HepG2 (cell line): ENCODE data around the gene C6orf15. TPM values are rescaled to one million over a fixed set of nuclear protein-coding genes. Genes with fewer than 3 reads are reported as not detected.
A peak's percentile ranks its signal among the peaks of the same experiment; 100 is the strongest.

Experiments
- AHR ChIP-seq: IDR thresholded peaks from 2 replicates; pipeline ENCODE4 v1.6.1; 2018; ENCODE audit warnings: missing genetic modification reagents, missing compliant biosample characterization
- BRD4 ChIP-seq: sonication (generic); formaldehyde crosslinking; IDR thresholded peaks from 2 replicates; pipeline ENCODE4 v1.4.0; 2020; ENCODE audit warnings: missing genetic modification reagents
- CBX1 ChIP-seq: IDR thresholded peaks from one replicate; pipeline ENCODE4 v1.6.1; 2016; ENCODE audit warnings: antibody characterized with exemption, low read depth
- HES4 ChIP-seq: sonication (generic); formaldehyde crosslinking; IDR thresholded peaks from 2 replicates; pipeline ENCODE4 v1.9.0; 2021; ENCODE audit warnings: mild to moderate bottlenecking, missing genetic modification reagents, borderline replicate concordance
- MIER3 ChIP-seq: IDR thresholded peaks from 2 replicates; pipeline ENCODE4 v1.6.1; 2016; ENCODE audit warnings: missing compliant biosample characterization, borderline replicate concordance
- MXD1 ChIP-seq: sonication (generic); formaldehyde crosslinking; IDR thresholded peaks from 2 replicates; pipeline ENCODE4 v1.4.0; 2020; ENCODE audit warnings: mild to moderate bottlenecking, missing genetic modification reagents
- NPAS2 ChIP-seq: sonication (generic); formaldehyde crosslinking; IDR thresholded peaks from 2 replicates; pipeline ENCODE4 v1.8.0; 2022; ENCODE audit warnings: mild to moderate bottlenecking, missing genetic modification reagents, borderline replicate concordance
- RBM39 ChIP-seq: fragments of 200-400 bp; formaldehyde crosslinking; IDR thresholded peaks from one replicate; pipeline ENCODE4 v1.6.1; 2018; ENCODE audit warnings: antibody characterized with exemption, mild to moderate bottlenecking, low read depth, low read length; ENCODE audit not compliant: poor library complexity, severe bottlenecking
- SNAI1 ChIP-seq: sonication (generic); formaldehyde crosslinking; IDR thresholded peaks from 2 replicates; pipeline ENCODE4 v1.5.0; 2020; ENCODE audit warnings: mild to moderate bottlenecking, missing genetic modification reagents, borderline replicate concordance
- U2AF1 ChIP-seq: fragments of 200-400 bp; formaldehyde crosslinking; optimal IDR thresholded peaks from 2 replicates; pipeline ENCODE3; 2017; ENCODE audit warnings: mild to moderate bottlenecking, low read depth, low read length
- ZNF251 ChIP-seq: sonication (generic); formaldehyde crosslinking; IDR thresholded peaks from 2 replicates; pipeline ENCODE4 v1.9.0; 2021; ENCODE audit warnings: mild to moderate bottlenecking, missing genetic modification reagents
- ZNF746 ChIP-seq: sonication (generic); formaldehyde crosslinking; IDR thresholded peaks from 2 replicates; pipeline ENCODE4 v1.8.0; 2022; ENCODE audit warnings: mild to moderate bottlenecking, missing genetic modification reagents
- polyA plus RNA-seq, 8 experiments: library from polyadenylated mRNA; depleted of rRNA in 3 of 8; stranded (reverse) in 7 of 8; unstranded in 1 of 8; fragments of >200 nt; fragmentation: Illumina TruSeq in 4 of 8; extraction: Trizol in 4 of 8; gene quantifications; 2 replicates each; pipeline versions ENCODE4 v1.2.1 to v1.2.3, GENCODE V29; 2011 to 2016; ENCODE audit warnings: low read depth in 4 of 8, missing spikeins in 1 of 8, mixed read lengths in 1 of 8; ENCODE audit not compliant: insufficient read depth in 1 of 8
- total RNA-seq, 5 experiments: library from RNA; depleted of rRNA; stranded (reverse); fragments of >200 nt; fragmentation: Illumina TruSeq; extraction: Trizol; gene quantifications; 2 replicates each; pipeline ENCODE4 v1.2.3, GENCODE V29; 2016; ENCODE audit warnings: low read depth in 1 of 5
- TF ChIP-seq, protein P1 (sequence below): sonication (generic); formaldehyde crosslinking; IDR thresholded peaks from 2 replicates; pipeline ENCODE4 v1.4.0; 2020; ENCODE audit warnings: missing genetic modification reagents
- TF ChIP-seq, protein P2 (sequence below), 2 experiments: sonication (generic) in 1 of 2; formaldehyde crosslinking in 1 of 2; IDR thresholded peaks; 2 replicates each; pipeline versions ENCODE4 v1.5.1 to v1.6.1; 2011 to 2020; ENCODE audit warnings: borderline replicate concordance in 1 of 2, low read depth in 1 of 2, low read length in 1 of 2, mild to moderate bottlenecking in 1 of 2, missing genetic modification reagents in 1 of 2, moderate library complexity in 1 of 2
- TF ChIP-seq, protein P3 (sequence below): sonication (generic); formaldehyde crosslinking; IDR thresholded peaks from 2 replicates; pipeline ENCODE4 v1.5.1; 2020; ENCODE audit warnings: missing genetic modification reagents, mild to moderate bottlenecking, borderline replicate concordance
- TF ChIP-seq, protein P4 (sequence below): sonication (generic); formaldehyde crosslinking; conservative IDR thresholded peaks from 2 replicates; pipeline ENCODE4 v1.8.0; 2022; ENCODE audit warnings: missing genetic modification reagents

C6orf15 gene
- total and polyA plus RNA-seq, 2 of the 13 experiments (the other 11 are each of a cell fraction or from before 2014, with no cell fraction given) = not detected

DNA sequence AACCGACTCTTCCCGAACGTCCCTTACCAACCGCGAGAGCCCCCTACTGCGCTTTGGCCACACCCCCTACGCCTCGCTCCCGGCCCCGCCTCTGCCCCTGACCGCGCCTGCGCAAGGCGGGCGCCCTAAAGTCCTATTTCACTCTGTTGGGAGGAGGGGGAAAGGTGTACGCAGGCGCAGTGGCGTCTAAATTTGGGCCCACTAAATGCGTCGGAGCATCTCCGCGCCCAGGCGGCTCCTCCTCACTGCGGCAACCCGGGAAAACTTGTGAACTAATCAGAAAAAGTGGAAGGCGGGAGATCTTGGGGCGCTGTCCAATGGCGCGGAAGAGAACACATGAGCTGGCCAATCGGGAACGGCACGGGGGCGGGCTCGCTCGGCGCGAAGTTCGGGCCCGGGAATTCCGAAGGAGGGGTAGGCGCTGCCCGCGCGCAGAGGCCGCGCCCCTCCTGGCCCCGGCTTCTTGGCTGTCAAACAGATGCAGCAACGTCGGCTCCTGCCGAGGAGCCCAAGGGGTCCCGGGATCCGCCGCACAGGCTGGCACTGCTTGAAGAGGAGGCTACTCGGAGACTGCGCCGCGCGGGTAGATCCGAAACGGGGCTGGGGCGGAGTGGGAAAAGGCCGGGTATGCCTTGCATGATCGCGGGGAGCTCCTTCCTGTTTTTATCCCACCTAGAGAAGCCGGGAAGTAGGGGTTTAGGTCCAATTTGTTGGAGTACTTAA is 45.9 kb upstream of the C6orf15 start, which contains the start of gene TCF19 (continued):
- TF ChIP-seq ZNF746 (CRISPR knock-in tag) (no peak), U2AF1 (peak; percentile 16), NPAS2 (CRISPR knock-in tag) (no peak), MIER3 (CRISPR knock-in tag) (peak; percentile 16; the same call in 1 of the 2 replicates), RBM39 (peak; percentile 50), MXD1 (CRISPR knock-in tag) (peak; percentile 78; the same call in 1 of the 2 replicates), BRD4 (CRISPR knock-in tag) (no peak), ZNF251 (CRISPR knock-in tag) (no peak), SNAI1 (0 out of 2 replicates have a peak, but pooled peaks have one; percentile 45), HES4 (CRISPR knock-in tag) (no peak), AHR (CRISPR knock-in tag) (no peak), CBX1 (no peak)
- TF ChIP-seq, protein P1, sequence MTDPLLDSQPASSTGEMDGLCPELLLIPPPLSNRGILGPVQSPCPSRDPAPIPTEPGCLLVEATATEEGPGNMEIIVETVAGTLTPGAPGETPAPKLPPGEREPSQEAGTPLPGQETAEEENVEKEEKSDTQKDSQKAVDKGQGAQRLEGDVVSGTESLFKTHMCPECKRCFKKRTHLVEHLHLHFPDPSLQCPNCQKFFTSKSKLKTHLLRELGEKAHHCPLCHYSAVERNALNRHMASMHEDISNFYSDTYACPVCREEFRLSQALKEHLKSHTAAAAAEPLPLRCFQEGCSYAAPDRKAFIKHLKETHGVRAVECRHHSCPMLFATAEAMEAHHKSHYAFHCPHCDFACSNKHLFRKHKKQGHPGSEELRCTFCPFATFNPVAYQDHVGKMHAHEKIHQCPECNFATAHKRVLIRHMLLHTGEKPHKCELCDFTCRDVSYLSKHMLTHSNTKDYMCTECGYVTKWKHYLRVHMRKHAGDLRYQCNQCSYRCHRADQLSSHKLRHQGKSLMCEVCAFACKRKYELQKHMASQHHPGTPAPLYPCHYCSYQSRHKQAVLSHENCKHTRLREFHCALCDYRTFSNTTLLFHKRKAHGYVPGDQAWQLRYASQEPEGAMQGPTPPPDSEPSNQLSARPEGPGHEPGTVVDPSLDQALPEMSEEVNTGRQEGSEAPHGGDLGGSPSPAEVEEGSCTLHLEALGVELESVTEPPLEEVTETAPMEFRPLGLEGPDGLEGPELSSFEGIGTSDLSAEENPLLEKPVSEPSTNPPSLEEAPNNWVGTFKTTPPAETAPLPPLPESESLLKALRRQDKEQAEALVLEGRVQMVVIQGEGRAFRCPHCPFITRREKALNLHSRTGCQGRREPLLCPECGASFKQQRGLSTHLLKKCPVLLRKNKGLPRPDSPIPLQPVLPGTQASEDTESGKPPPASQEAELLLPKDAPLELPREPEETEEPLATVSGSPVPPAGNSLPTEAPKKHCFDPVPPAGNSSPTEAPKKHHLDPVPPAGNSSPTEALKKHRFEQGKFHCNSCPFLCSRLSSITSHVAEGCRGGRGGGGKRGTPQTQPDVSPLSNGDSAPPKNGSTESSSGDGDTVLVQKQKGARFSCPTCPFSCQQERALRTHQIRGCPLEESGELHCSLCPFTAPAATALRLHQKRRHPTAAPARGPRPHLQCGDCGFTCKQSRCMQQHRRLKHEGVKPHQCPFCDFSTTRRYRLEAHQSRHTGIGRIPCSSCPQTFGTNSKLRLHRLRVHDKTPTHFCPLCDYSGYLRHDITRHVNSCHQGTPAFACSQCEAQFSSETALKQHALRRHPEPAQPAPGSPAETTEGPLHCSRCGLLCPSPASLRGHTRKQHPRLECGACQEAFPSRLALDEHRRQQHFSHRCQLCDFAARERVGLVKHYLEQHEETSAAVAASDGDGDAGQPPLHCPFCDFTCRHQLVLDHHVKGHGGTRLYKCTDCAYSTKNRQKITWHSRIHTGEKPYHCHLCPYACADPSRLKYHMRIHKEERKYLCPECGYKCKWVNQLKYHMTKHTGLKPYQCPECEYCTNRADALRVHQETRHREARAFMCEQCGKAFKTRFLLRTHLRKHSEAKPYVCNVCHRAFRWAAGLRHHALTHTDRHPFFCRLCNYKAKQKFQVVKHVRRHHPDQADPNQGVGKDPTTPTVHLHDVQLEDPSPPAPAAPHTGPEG (CRISPR knock-in tag) = no peak
- TF ChIP-seq, protein P2, sequence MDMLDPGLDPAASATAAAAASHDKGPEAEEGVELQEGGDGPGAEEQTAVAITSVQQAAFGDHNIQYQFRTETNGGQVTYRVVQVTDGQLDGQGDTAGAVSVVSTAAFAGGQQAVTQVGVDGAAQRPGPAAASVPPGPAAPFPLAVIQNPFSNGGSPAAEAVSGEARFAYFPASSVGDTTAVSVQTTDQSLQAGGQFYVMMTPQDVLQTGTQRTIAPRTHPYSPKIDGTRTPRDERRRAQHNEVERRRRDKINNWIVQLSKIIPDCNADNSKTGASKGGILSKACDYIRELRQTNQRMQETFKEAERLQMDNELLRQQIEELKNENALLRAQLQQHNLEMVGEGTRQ (IDR thresholded peaks at IDR 0.05; ENCODE audit: low read depth, low read length) = no peak
- TF ChIP-seq, protein P2 (CRISPR knock-in tag; IDR thresholded peaks at IDR 0.05; ENCODE audit: borderline replicate concordance) = no peak; the same call in 1 of the 2 replicates
- TF ChIP-seq, protein P3, sequence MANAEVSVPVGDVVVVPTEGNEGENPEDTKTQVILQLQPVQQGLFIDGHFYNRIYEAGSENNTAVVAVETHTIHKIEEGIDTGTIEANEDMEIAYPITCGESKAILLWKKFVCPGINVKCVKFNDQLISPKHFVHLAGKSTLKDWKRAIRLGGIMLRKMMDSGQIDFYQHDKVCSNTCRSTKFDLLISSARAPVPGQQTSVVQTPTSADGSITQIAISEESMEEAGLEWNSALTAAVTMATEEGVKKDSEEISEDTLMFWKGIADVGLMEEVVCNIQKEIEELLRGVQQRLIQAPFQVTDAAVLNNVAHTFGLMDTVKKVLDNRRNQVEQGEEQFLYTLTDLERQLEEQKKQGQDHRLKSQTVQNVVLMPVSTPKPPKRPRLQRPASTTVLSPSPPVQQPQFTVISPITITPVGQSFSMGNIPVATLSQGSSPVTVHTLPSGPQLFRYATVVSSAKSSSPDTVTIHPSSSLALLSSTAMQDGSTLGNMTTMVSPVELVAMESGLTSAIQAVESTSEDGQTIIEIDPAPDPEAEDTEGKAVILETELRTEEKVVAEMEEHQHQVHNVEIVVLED (CRISPR knock-in tag) = peak; percentile 84
- TF ChIP-seq, protein P4, sequence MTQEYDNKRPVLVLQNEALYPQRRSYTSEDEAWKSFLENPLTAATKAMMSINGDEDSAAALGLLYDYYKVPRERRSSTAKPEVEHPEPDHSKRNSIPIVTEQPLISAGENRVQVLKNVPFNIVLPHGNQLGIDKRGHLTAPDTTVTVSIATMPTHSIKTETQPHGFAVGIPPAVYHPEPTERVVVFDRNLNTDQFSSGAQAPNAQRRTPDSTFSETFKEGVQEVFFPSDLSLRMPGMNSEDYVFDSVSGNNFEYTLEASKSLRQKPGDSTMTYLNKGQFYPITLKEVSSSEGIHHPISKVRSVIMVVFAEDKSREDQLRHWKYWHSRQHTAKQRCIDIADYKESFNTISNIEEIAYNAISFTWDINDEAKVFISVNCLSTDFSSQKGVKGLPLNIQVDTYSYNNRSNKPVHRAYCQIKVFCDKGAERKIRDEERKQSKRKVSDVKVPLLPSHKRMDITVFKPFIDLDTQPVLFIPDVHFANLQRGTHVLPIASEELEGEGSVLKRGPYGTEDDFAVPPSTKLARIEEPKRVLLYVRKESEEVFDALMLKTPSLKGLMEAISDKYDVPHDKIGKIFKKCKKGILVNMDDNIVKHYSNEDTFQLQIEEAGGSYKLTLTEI = peak; percentile 20; the same call in 1 of the 2 replicates
